Left renal cortex interstitium (tissue), 4 donors: Measurements from ENCODE around the gene CDH16. TPM values are rescaled to one million over a fixed set of nuclear protein-coding genes. Genes with fewer than 3 reads are reported as not detected.
"Not testable (repeated sequence)": the region's sequence is repeated elsewhere in the genome, so short reads cannot be mapped to it uniquely, and the experiment has no call there.

Source experiments
- DNase-seq, 4 donors: peaks; one replicate each; pipeline ENCODE4 v3.0.0-alpha.2; 2013; ENCODE audit warnings: low read depth in 4 of 4, low spot score in 2 of 4, missing footprints in 1 of 4
- polyA plus RNA-seq, 4 donors: library from polyadenylated mRNA; unstranded; fragments of 120-200 nt; gene quantifications; one replicate each; pipeline ENCODE4 v1.2.1, GENCODE V29; 2013; ENCODE audit not compliant: insufficient read length in 4 of 4

Gene CDH16, protein sequence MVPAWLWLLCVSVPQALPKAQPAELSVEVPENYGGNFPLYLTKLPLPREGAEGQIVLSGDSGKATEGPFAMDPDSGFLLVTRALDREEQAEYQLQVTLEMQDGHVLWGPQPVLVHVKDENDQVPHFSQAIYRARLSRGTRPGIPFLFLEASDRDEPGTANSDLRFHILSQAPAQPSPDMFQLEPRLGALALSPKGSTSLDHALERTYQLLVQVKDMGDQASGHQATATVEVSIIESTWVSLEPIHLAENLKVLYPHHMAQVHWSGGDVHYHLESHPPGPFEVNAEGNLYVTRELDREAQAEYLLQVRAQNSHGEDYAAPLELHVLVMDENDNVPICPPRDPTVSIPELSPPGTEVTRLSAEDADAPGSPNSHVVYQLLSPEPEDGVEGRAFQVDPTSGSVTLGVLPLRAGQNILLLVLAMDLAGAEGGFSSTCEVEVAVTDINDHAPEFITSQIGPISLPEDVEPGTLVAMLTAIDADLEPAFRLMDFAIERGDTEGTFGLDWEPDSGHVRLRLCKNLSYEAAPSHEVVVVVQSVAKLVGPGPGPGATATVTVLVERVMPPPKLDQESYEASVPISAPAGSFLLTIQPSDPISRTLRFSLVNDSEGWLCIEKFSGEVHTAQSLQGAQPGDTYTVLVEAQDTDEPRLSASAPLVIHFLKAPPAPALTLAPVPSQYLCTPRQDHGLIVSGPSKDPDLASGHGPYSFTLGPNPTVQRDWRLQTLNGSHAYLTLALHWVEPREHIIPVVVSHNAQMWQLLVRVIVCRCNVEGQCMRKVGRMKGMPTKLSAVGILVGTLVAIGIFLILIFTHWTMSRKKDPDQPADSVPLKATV
- 100 to 1,000 TPM; 248 to 312 (median 277) TPM for polyA plus RNA-seq

DNA sequence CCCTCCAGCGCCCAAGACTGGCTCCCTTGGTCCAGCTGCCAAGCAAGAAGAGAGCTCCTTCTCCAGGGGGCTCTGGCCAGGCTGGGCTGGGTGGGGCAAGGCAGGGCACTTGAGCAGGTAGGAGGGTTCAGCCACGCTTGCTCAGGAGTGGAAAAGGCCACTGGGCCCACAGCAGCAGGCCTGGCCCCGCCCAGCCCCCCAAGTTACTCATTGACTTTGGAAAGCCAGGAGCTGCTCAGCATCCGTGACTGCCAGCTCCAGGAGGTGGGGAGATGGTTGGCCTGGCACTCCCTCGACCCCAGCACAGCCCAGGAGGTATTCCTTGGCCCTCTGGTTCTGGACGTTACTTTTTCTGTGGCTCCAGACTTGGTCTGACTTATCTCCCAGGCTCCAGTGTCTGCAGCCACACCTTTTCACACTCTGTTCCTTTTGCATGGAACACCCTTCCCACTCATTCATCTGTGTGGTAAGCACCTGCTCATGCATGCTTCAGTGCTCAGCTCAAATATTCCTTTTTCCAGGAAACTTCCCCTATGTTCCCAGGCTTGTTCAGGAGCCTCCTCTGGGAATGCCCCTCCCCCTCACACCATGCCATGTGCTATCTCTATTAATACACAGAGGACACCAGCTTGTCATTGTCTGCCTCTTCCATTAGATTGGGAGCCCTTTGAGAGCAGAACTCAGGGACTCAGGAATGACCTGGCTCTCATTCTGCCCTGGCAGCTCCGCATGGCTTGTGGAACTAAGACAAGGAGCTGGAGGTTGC, at the start of gene CDH16:
CDH16 (minus strand) TSS at position 83 of the 766 bp plus-strand sequence. CDS start 820 bp downstream, outside the sequence.
- DNase-seq = no peak

DNA sequence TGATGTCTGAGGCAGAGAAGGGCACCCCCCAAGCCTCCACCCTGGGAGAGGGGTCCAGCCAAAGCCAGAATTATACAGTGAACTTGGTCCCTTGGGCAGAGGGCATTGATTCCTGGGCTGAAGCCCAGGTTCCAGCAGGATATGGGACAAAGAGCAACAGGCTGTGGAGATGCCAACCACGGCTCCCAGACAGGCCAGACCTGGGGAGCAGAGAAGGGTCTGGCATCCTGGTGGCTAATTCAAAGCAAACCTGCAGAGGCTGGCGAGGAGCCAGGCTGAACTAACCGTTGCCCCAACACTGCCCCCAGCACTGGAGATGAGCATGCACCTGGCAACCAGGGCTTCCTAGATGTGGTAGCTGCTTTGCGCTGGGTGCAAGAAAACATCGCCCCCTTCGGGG, 45.4 kb upstream of the CDH16 start:
- no peak for DNase-seq

DNA sequence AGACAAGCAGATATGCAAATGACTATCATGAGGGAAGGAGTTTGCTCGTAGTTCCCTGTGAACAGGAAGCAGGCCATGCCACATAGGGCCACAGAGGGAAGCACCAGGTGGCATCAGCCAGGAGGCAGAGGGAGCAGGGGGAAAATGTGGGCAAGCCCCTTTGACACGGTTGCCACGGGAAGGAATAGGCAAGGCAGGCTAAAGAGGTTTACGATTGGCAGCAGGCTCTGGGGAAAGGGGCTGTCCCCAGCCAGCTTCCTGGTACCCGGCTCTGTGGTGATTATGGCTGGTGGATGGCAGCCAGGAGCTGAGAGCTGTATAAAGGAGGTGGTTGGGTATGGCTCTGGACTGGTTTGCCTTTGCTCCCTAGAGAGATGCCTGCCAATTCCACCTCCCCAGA, 43.2 kb upstream of the CDH16 start:
- DNase-seq = no peak

DNA sequence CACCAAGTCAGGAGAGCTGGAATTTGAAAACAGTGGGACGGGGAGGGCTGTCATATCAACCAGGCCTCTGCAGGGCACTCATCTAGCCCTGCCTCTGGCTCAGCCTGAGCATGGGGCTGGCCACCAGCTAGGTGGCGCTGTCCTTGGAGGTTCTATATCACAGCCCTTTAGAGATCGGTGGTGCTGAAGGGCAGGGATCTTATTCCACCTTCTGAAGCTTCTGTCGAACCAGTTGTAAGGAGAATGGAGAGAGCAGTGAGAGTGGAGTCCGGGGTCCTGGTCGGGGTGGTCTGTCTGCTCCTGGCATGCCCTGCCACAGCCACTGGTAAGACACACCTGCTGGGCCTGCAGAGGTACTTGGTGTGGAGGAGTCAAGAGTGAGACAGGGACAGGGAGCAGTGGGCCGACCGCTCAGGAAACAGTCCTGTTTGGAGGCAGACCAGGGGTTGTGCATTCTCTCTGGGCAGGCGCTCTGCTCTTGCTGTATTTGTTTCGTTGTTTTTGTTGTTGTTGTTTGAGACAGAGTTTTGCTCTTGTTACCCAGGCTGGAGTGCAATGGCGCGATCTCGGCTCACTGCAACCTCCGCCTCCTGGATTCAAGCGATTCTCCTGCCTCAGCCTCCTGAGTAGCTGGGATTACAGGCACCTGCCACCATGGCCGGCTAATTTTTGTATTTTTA, 42.5 kb upstream of the CDH16 start, which contains the start of gene CES3:
CES3 (plus strand) TSS at position 202 of the 680 bp plus-strand sequence; CDS start at position 244, 42 bp downstream.
- no peak for DNase-seq

DNA sequence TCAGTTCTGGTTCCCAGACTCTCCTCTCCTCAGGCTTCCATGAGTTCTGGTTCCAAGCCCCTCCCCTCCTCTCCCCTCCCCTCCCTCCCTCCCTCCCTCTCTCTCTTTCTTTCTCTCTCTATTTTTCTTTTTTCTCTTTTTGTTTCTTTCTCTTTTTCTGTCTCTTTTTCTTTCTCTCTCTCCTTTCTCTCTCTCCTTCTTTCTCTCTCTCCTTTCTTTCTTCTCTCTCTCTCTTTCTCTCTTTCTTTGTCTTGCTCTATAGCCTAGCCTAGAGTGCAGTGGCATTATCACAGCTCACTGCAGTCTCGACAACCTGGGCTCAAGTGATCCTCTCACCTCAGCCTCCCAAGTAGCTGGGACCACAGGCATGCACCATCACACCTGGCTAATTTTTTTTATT, 41.6 kb upstream of the CDH16 start:
- no peak for DNase-seq

DNA sequence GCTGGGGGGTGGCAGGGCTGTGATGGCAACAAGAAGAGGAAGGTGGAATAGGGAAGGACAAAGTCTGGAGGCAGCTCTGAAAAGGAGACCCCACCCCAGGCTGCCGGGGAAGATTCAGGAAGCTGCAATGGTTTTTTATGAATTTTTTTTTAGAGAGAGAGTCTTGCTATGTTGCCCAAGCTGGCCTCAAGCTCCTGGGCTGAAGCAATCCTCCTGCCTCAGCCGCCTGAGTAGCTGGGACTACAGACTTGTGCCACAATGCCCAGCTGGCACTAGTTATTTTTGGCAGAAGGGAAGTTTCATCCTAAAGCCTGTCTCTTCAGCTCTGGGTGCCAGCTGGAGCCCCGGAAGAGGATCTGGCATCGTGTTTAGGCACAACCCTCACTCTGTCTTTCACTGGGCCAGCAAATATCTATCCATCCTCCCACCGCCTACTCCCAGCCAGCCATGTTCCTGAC, 41.0 kb upstream of the CDH16 start:
- no peak for DNase-seq

DNA sequence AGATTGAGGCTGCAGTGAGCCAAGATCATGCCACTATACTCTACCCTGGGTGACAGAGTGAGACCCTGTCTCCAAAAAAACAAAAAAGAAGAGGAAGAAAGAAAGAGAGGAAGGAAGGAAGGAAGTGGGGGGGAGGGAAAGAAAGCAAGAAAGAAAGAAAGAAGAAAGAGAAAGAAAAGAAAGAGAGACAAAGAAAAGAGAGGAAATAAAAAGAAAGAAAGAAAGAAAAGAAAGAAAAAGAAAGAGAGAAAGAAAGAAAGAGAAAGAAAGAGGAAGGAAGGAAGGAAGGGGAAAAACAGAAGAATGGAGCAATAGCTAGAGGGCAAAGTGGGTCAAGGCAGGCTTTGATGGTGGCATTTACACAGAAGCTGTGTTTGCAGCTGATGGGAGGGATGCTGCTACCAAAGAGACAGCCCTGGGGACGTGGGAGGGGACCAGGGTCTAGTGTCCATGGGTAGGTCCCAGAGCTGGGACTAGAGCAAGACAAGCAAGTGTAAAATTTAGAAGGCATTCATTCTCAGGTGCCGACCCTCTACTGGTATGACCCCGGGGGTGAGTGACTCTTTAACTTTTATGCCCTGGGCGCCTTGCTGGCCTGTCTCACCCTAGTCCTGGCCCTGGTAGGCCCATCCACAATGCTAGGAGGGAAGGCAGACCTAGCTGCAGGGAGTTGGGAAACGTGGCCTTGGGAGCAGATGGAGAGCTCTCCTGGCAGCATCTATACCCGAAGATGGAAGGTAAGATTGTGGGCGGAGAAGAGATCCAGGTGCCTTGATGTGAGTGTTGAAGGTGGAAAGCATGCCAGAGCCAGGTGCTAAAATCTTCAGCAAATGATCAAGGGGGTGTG, 40.4 kb upstream of the CDH16 start:
- no peak for DNase-seq

DNA sequence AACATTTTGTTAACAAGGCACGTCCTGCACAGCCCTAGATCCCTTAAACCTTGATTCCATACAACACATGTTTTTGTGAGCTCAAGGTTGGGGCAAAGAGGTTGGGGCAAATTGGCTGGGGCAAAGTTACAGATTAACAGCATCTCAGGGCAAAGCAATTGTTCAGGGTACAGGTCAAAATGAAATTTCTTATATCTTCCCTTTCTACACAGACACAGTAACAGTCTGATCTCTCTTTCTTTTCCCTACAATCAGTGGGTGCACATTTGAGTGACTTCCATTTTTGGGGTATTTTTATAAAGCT, 37.4 kb upstream of the CDH16 start:
- not testable (repeated sequence) for DNase-seq

DNA sequence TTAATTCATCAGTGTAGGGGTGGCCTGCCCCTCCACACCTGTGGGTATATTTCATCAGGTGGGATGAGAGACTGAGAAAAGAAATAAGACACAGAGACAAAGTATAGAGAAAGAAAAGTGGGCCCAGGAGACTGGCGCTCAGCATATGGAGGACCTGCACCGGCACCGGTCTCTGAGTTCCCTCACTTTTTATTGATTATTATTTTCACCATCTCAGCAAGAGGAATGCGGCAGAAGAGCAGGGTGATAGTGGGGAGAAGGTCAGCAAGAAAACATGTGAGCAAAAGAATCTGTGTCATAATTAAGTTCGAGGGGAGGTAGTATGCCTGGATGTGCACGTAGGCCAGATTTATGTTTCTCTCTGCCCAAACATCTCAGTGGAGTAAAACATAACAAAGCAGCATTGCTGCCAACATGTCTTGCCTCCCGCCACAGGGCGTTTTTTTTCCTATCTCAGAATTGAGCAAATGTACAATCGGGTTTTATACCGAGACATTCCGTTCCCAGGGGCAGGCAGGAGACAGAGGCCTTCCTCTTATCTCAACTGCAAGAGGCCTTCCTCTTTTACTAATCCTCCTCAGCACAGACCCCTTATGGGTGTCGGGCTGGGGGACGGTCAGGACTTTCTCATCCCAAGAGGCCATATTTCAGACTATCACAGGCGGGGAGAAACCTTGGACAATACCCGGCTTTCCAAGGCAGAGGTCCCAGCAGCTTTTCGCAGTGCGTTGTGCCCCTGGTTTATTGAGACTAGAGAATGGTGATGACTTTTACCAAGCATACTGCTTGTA, 36.9 kb upstream of the CDH16 start:
- DNase-seq = not testable (repeated sequence)

DNA sequence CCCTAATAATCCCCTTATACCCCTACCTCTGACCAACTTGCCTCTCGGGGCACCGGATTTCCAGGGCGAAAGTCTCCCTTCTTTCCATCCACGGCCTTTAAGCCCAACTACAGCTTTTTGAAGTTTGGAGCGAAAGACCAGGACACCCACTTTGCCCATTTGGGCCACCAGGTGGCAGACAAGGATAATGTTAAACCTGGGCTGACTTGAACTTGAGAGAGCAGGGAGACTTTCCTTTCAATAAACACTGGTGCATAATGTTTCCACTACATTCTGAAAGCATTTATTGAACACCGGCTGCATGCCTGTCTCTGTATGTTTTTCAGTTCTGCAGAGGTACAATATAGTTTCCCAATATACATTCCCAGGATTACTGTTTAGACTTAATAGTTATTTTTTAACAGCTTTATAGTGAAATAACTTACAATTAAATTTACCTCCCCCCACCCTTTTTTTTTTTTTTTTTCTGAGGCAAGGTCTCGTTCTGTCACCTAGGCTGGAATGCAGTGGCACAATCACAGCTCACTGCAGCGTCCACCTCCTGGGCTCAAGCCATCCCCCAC, 35.5 kb upstream of the CDH16 start:
- peak in 1 of 4 donors; percentile 79 for DNase-seq

DNA sequence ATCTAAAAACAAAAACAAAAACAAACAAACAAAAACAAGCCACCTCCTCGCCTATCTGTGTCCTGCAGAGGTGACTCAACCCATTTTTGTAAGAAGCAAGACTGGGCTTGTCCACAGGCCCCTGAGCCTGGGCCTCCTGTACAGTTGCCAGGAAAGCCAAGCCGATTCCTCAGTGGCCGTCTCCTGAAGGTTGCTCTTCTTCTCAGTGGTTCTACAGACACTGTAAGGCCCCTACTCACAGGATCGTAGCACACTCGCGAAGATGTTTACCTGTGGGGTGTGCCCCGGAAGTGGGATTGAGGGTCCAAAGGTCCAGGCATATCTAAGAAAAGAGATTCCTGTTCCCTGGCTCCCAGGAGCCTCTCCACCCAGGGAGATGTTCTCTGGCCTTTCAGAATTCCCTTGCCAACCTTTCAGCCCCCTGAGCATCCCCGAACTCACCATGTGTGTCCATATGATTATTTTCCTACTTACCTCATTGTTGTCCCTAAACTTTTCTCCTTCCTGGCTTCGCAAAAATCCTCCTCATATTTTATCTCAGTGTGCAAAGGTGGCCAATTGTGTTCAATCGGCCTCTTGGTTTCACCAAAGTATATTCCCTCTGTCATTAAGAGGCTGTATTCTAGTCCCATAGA, 34.9 kb upstream of the CDH16 start:
- DNase-seq = no peak

DNA sequence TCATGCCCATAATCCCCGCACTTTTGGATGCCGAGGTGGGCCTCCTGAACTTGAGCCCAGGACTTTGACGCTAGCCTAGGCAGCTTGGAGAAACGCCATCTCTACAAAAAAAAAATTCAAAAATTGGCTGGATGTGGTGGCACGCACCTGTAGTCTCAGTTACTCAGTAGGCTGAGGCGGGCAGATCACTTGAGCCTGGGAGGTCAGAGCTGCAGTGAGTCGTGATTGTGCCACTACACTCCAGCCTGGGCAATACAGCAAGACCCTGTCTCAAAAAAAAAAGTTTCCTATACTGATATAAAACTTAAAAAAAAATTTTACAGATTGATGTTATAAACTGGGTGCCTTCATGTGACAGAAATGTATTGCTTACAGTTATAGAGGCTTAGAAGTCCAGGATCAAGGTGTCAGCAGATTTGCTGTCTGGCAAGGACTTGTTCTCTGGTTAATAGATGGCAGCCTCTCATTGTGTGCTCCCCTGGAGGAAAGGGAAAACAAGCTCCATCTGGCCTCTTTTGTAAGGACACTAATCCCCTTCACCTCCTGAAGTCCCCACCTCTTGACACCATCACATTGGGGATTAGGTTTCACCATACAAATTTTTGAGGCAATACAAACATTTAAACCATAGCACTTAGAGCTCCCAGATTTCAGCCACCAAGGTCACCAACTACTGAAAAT, 33.9 kb upstream of the CDH16 start:
- DNase-seq = no peak

DNA sequence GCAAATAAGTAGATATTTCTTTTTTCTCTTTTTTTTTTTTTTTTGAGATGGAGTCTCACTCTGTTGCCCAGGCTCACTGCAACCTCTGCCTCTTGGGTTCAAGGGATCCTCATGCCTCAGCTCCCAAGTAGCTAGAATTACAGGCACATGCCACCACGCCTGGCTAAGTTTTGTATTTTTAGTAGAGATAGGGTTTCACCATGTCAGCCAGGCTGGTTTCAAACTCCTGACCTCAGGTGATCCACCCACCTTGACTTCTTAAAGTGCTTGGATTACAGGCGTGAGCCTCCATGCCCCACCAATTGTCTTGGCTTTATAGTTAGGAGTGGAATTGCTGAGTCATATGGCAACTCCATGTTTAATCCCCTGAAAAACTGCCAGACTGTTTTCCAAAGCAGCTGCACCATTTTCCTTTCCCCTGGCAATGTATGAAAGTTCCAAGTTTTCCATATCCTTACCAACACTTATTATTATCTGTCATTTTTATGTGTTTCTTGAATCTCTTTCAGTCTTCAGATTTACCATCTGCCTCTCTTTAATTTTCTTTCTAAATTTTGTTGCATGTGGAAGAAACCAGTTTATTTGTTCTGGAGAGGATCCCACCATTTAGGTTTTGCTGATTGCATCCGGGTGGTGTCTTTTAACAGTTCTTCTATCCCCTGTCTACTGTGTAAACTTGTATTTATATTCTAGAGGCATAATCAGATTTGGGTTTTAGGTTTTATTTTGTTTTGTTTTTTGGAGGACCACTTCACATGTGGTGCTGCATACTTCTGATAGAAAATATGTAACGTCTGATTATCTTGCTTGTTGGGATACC, 32.5 kb upstream of the CDH16 start:
- DNase-seq = no peak

DNA sequence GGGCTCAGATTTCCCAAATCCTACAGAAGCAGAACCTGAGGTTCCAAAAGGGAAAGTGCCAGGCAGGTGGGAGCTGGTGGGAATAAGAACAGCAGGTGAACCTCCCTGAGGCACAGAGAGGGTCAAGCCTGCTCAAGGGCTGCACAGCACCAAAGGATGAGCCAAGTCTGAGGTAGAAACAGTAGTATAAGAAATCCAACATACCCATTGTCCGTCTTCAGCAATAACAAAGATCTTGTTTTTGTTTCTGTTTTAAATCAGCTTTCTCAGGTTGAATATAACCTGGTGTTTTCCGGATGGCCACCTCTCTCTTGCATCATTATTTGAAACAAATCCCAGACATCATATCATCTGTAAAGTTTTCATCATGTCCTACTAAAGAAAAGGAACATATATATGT, 31.8 kb upstream of the CDH16 start:
- DNase-seq = no peak

DNA sequence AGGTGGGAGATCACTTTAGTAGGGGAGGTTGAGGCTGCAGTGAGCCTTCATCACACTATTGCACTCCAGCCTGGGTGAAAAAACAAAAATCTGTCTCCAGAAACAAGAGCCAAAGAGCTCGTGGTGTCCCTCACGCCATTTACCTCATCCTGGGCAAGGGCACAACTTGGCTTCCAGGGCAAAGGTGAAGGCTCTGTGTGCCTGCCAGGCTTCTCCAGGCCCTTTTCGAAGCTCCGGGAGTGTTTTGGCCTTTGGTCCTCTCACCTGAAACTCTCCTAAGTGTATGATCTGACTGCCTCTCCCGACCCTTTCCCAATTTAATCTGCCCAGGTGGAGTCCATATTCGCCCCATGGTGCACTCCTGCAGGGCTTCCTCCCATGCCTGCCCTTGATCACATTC, 30.8 kb upstream of the CDH16 start:
- DNase-seq = no peak

DNA sequence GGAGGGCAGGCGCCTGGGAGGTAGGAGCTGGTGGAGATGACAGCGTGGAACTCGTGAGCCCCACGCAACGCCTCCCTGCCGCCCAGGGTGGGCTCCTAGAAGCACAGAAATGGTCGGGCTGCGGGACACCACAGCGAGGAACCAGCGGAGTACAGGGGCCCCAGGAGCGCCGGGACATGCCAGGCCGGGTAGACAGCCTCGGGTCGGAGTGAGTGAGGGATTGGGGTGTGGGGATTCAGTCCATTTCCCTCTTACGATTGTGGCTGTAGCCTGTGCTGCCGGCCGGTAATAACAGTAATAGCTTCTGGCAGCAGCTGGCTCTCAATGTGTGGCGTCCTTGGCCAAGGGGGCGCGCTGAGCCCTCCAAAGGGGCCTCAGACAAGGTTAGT, 30.1 kb upstream of the CDH16 start:
- no peak for DNase-seq
